HG02938 (cell line): Measurements from ENCODE around the gene KIF4B.
"Not testable (repeated sequence)": the region's sequence is repeated elsewhere in the genome, so short reads cannot be mapped to it uniquely, and the experiment has no call there.

ENCODE experiments used
- ATAC-seq: cut with Tn5 transposase; IDR thresholded peaks from one replicate; pipeline ENCODE4 v1.9.1; 2021; ENCODE audit warnings: mild to moderate bottlenecking, moderate library complexity; ENCODE audit not compliant: unreplicated experiment

The KIF4B gene

GRCh38 chr5:155006265-155006664, 7.3 kb upstream of the KIF4B start:
- not testable (repeated sequence) for ATAC-seq

GRCh38 chr5:155008669-155009068, 4.9 kb upstream of the KIF4B start:
- no peak for ATAC-seq

- ATAC-seq: no peak
These were observed 2.7 kb upstream of the KIF4B start for GRCh38 chr5:155010881-155011280.

- ATAC-seq: no peak
These were observed 1.7 kb downstream of the KIF4B start for GRCh38 chr5:155015239-155015638.

- ATAC-seq: peak; percentile 98
These were observed 4.1 kb downstream of the KIF4B start for GRCh38 chr5:155017610-155018009.

- ATAC-seq: no peak
These were observed 6.2 kb downstream of the KIF4B start for GRCh38 chr5:155019601-155020226.

- ATAC-seq: no peak
These were observed 8.3 kb downstream of the KIF4B start for GRCh38 chr5:155021842-155022241.

GRCh38 chr5:155023320-155023719, 9.8 kb downstream of the KIF4B start:
- ATAC-seq: no peak

GRCh38 chr5:155024015-155024414, 10.5 kb downstream of the KIF4B start:
- ATAC-seq: no peak

GRCh38 chr5:155025895-155026294, 12.3 kb downstream of the KIF4B start:
- no peak for ATAC-seq

- no peak for ATAC-seq
These were observed 14.6 kb downstream of the KIF4B start for GRCh38 chr5:155027993-155028629.

- ATAC-seq: no peak
These were observed 15.7 kb downstream of the KIF4B start for GRCh38 chr5:155029240-155029639.

GRCh38 chr5:155034145-155034744, 20.7 kb downstream of the KIF4B start:
- ATAC-seq: not testable (repeated sequence)

- not testable (repeated sequence) for ATAC-seq
These were observed 21.5 kb downstream of the KIF4B start for GRCh38 chr5:155035087-155035486.

- no peak for ATAC-seq
These were observed 27.6 kb downstream of the KIF4B start for GRCh38 chr5:155040984-155041653.

- ATAC-seq: no peak
These were observed 31.0 kb downstream of the KIF4B start for GRCh38 chr5:155044591-155044990.

GRCh38 chr5:155046591-155046990, 33.0 kb downstream of the KIF4B start:
- ATAC-seq: no peak

- no peak for ATAC-seq
These were observed 34.3 kb downstream of the KIF4B start for GRCh38 chr5:155047818-155048217.

GRCh38 chr5:155049569-155050383, 36.2 kb downstream of the KIF4B start:
- ATAC-seq: no peak

GRCh38 chr5:155050384-155051019, 36.9 kb downstream of the KIF4B start:
- no peak for ATAC-seq
